Activated naive CD4-positive, alpha-beta T cell treated with anti-CD3 and anti-CD28 coated beads for 36 hours (primary cell): ENCODE results near the gene HOXC10. TPM values are rescaled to one million over a fixed set of nuclear protein-coding genes. Genes with fewer than 3 reads are reported as not detected.

ENCODE experiments used
- CTCF ChIA-PET: fragments of 350-600 bp; sonication (Branson Sonifier 250); formaldehyde crosslinking; loops from one replicate; lab custom pipeline; 2021; ENCODE audit warnings: antibody characterized with exemption; lab: Charles Lee
- DNase-seq: peaks from one replicate; pipeline ENCODE4 v3.0.0-alpha.2; 2020
- H3K27ac Mint-ChIP-seq: one replicate; pipeline ENCODE4 v1.8.0; 2021; ENCODE audit warnings: mild to moderate bottlenecking, mixed read lengths
- H3K27me3 Mint-ChIP-seq: one replicate; pipeline ENCODE4 v1.8.0; 2021; ENCODE audit warnings: low read depth, mixed read lengths
- H3K36me3 Mint-ChIP-seq: one replicate; pipeline ENCODE4 v1.8.0; 2021; ENCODE audit warnings: low read depth, mixed read lengths
- H3K4me1 Mint-ChIP-seq: one replicate; pipeline ENCODE4 v1.8.0; 2021; ENCODE audit warnings: low read depth, mixed read lengths
- H3K4me3 Mint-ChIP-seq: one replicate; pipeline ENCODE4 v1.8.0; 2021; ENCODE audit warnings: mild to moderate bottlenecking, moderate library complexity, mixed read lengths
- H3K9me3 Mint-ChIP-seq: one replicate; pipeline ENCODE4 v1.8.0; 2021; ENCODE audit warnings: mixed read lengths
- intact Hi-C: fragments of 100-400 bp; cut with micrococcal nuclease; formaldehyde crosslinking; loops from one replicate; pipeline ENCODE4 v1.15.1; 2023
- total RNA-seq, 2 experiments: library from RNA; stranded (reverse); gene quantifications; one replicate each; pipeline ENCODE4 v1.2.3, GENCODE V29; 2021

The HOXC10 gene
- total RNA-seq, 2 experiments from 2014 or later = not detected

DNA sequence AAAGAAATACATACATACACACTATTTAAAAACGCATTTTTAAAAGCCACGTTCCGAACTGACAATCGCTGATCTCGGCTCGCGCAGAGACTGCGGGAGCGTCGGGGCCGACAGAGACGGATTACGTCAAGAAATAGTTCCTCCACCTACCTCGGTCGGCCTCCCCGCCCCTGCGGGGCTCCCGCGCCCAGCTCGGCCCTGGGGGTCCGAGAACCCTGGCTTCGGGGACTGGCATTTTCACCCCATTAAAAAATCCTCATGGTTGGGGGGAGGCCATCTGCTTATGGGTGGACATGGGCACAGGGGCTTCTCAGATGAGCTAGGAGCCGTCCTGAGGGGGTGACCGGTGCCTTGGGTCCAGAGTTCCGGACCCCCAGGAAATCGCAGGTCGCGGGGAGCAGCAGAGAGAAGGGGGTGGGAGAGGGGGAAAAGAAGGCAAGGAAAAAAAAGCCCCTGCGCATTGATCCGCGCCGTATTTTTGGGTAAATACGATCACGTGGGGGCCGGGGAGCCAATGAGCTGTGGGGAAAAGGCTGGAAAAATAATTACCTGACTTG, 14.7 kb downstream of the HOXC10 start:
- Mint-ChIP-seq H3K4me3 (peak overlapping the region; percentile 39), H3K27me3 (peaks cover 81% of the 10 kb centered on the region), H3K4me1 (peaks cover 33% of the 10 kb centered on the region), H3K27ac (no peak overlapping the region), H3K36me3 (no peaks in the 10 kb centered on the region), H3K9me3 (no peaks in the 10 kb centered on the region)
- CTCF ChIA-PET = interaction anchor here (0.7 to 1.9 kb wide), 8 partner anchors 14 to 360 kb away, joined by 3 to 10 read pairs (median 3); partner anchors contain the start of gene HOXC10
- intact Hi-C loops = loop anchor here (1.0 to 5.0 kb wide), 2 partner anchors 14 to 42 kb away; partner anchors contain the start of gene HOXC10
- DNase-seq = peak; percentile 41

- Mint-ChIP-seq H3K36me3 (no peaks in the 10 kb centered on the region), H3K4me1 (peaks cover 28% of the 10 kb centered on the region), H3K9me3 (no peaks in the 10 kb centered on the region), H3K27me3 (peaks cover 82% of the 10 kb centered on the region), H3K4me3 (peak within 1 kb of the TSS; percentile 39), H3K27ac (no peak within 1 kb of the TSS)
- no peak for DNase-seq
- CTCF ChIA-PET = interaction anchor here (0.6 to 1.9 kb wide), 10 partner anchors 15 to 359 kb away, joined by 3 to 6 read pairs (median 3); partner anchors contain the start of gene HOXC10
- intact Hi-C loops = loop anchor here (1.0 kb wide), 1 partner anchor 15 kb away; the partner anchor contains the start of gene HOXC10
Measured at GRCh38 chr12:54000116-54001114, 15.5 kb downstream of the HOXC10 start, which contains the start of gene HOXC9. HOXC9 (plus strand) TSS chr12:54000161; CDS start chr12:54000189, 28 bp downstream.

GRCh38 chr12:54001283-54002187, 16.6 kb downstream of the HOXC10 start:
- DNase-seq = no peak
- Mint-ChIP-seq H3K4me3 (no peak overlapping the region), H3K27me3 (peaks cover 88% of the 10 kb centered on the region), H3K27ac (no peak overlapping the region), H3K36me3 (no peaks in the 10 kb centered on the region), H3K9me3 (no peaks in the 10 kb centered on the region), H3K4me1 (peaks cover 26% of the 10 kb centered on the region)
- CTCF ChIA-PET = interaction anchor here (0.6 to 1.9 kb wide), 4 partner anchors 191 to 209 kb away, joined by 3 to 6 read pairs (median 4); no protein-coding TSS in a partner anchor
- intact Hi-C loops = no loop called here

DNA sequence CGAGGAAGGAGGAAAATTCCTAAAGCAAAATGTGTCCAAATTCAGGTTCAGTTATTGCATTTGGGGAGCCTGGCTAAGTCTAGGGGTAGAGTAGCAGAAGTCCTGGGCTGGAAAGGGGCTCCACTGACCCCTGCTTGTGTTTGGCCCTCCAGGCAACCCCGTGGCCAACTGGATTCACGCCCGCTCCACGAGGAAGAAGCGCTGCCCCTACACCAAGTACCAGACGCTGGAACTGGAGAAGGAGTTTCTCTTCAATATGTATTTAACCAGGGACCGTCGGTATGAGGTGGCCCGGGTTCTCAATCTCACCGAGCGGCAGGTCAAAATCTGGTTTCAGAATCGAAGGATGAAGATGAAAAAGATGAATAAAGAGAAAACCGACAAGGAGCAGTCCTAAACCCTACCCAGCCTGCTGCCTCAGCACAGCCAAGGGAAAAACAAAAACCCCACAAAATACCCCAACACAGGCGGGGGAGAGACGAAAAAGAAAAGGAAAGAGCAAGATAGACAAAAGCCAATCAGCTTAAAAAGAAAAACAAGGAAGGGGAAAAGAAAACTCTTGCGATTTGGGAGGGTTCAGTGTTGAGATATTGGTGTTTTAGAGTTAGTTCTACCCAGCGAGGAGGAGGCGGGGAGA, 17.4 kb downstream of the HOXC10 start:
- Mint-ChIP-seq H3K4me3 (no peak overlapping the region), H3K36me3 (no peaks in the 10 kb centered on the region)
- intact Hi-C loops = no loop called here

GRCh38 chr12:54002915-54003389, 18.0 kb downstream of the HOXC10 start:
- no peak overlapping the region for H3K27ac Mint-ChIP-seq
- no peaks in the 10 kb centered on the region for H3K36me3 Mint-ChIP-seq
- DNase-seq = no peak
- CTCF ChIA-PET = interaction anchor here (1.7 to 6.8 kb wide), 3 partner anchors 16 to 204 kb away, joined by 5 to 48 read pairs (median 38); partner anchors contain the start of gene HOXC10
- H3K27me3 Mint-ChIP-seq = peaks cover 93% of the 10 kb centered on the region
- peaks cover 23% of the 10 kb centered on the region for H3K4me1 Mint-ChIP-seq
- intact Hi-C loops = no loop called here
- H3K4me3 Mint-ChIP-seq = no peak overlapping the region
- no peaks in the 10 kb centered on the region for H3K9me3 Mint-ChIP-seq

More for the DNA sequence above, 17.4 kb downstream of the HOXC10 start:
- Mint-ChIP-seq H3K9me3 (no peaks in the 10 kb centered on the region), H3K4me1 (peaks cover 26% of the 10 kb centered on the region), H3K27ac (no peak overlapping the region), H3K27me3 (peaks cover 93% of the 10 kb centered on the region)
- CTCF ChIA-PET = interaction anchor here (1.7 to 6.8 kb wide), 2 partner anchors 16 to 205 kb away, joined by 5 to 38 read pairs; partner anchors contain the start of gene HOXC10
- no peak for DNase-seq

GRCh38 chr12:54003625-54004024, 18.7 kb downstream of the HOXC10 start:
- H3K27ac Mint-ChIP-seq = no peak overlapping the region
- peaks cover 92% of the 10 kb centered on the region for H3K27me3 Mint-ChIP-seq
- CTCF ChIA-PET = interaction anchor here (1.1 to 6.8 kb wide), 7 partner anchors 13 to 203 kb away, joined by 3 to 72 read pairs (median 31); partner anchors contain the start of genes HOXC10 and SMUG1
- H3K9me3 Mint-ChIP-seq = no peaks in the 10 kb centered on the region
- no peak overlapping the region for H3K4me3 Mint-ChIP-seq
- peaks cover 20% of the 10 kb centered on the region for H3K4me1 Mint-ChIP-seq
- no peaks in the 10 kb centered on the region for H3K36me3 Mint-ChIP-seq
- DNase-seq = no peak
- intact Hi-C loops = no loop called here

DNA sequence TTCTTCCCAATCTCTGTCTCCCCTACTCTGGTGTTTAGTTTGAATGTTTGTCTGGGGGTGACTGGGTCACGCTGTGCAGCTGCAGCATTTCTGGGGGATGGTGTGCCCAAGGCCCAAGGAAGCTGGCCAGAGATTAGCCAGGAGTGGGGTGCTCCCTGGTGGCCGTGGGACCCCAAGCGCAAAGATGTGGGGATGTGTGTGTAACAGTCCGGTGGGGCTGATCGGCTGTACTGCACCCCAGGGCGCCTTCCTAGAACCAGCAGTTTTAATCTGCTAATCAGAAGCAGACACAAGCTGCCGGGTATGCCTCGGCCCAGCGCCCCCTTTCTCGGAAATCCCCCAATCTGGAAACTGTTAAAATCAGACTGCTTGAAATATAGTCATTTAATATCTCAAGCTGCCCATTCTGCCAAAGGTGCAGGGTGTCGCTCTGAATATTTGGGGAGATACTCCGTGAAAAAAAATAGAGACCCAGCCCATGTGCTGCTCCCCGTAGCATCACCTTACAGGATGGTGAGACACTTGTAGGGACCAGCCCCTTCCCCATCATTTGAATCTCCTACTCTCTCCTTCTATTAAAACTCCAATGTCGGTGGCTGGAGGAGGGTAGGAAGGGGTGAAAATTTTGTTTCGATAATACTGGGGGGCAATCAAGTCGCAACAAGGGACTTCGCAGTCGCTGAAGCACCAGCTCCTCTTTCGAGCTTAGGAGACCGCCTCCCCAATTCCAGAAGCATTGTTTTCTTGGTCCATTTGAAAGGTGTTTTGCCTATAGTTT, 19.3 kb downstream of the HOXC10 start:
- Mint-ChIP-seq H3K36me3 (no peaks in the 10 kb centered on the region), H3K27ac (no peak overlapping the region), H3K4me1 (peaks cover 20% of the 10 kb centered on the region), H3K9me3 (no peaks in the 10 kb centered on the region), H3K27me3 (peaks cover 89% of the 10 kb centered on the region), H3K4me3 (no peak overlapping the region)
- DNase-seq = no peak
- CTCF ChIA-PET = interaction anchor here (0.9 to 6.8 kb wide), 10 partner anchors 12 to 203 kb away, joined by 3 to 72 read pairs (median 6); partner anchors contain the start of genes HOXC10, HOXC5 and SMUG1
- intact Hi-C loops = no loop called here

- CTCF ChIA-PET = interaction anchor here (0.9 to 6.8 kb wide), 14 partner anchors 12 to 202 kb away, joined by 3 to 72 read pairs (median 5); partner anchors contain the start of genes HOXC10, HOXC5 and SMUG1
- Mint-ChIP-seq H3K4me3 (no peak overlapping the region), H3K27me3 (peaks cover 92% of the 10 kb centered on the region), H3K4me1 (peaks cover 24% of the 10 kb centered on the region), H3K36me3 (no peaks in the 10 kb centered on the region), H3K27ac (no peak overlapping the region), H3K9me3 (no peaks in the 10 kb centered on the region)
- no peak for DNase-seq
- intact Hi-C loops = no loop called here
Measured at GRCh38 chr12:54004841-54005530, 20.0 kb downstream of the HOXC10 start.

DNA sequence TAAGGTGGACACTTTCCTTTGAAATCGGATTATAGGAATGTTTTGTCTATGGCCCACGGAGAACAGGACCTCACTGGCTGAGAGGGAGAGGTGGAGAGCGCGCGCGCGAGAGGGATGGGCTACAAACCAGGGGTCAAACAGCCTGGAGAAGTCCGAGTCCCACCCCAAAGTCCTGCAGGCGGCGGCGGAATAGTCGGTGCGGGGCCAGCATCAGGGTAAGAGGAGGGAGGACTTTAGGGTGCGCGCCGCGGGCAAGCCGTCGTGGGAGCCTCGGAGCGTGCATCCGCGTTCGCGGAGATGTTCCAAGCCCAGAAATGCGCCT, 20.5 kb downstream of the HOXC10 start:
- Mint-ChIP-seq H3K4me1 (peaks cover 24% of the 10 kb centered on the region), H3K27ac (no peak overlapping the region), H3K9me3 (no peaks in the 10 kb centered on the region), H3K27me3 (peaks cover 92% of the 10 kb centered on the region), H3K4me3 (no peak overlapping the region), H3K36me3 (no peaks in the 10 kb centered on the region)
- DNase-seq = no peak
- intact Hi-C loops = no loop called here
- CTCF ChIA-PET = interaction anchor here (0.6 to 6.8 kb wide), 15 partner anchors 11 to 262 kb away, joined by 3 to 72 read pairs (median 5); partner anchors contain the start of genes HOXC10, HOXC5 and SMUG1
